K562 (cell line): ENCODE results near the gene ADGRA1. TPM values are rescaled to one million over a fixed set of nuclear protein-coding genes. Genes with fewer than 3 reads are reported as not detected.

Experiments used
- ATAC-seq: fragments of 200-7000 bp; cut with Tn5 transposase; 3 replicates; pipeline ENCODE4 v1.9.1; 2020; ENCODE audit warnings: moderate library complexity
- BruUV-seq: library from RNA; stranded (reverse); fragments of 400-500 nt; replicated peaks from 2 replicates; lab custom pipeline; 2021; lab: Mats Ljungman, UMichigan
- CTCF ChIA-PET: fragments of 300-600 bp; formaldehyde crosslinking; extraction: SDS; loops from one replicate; lab custom pipeline; 2021; ENCODE audit warnings: low intra/inter-chr PET ratio; lab: Yijun Ruan, JAX
- POLR2A ChIA-PET: fragments of 300-600, 350-650 bp; sonication (Branson Sonifier 250); formaldehyde crosslinking; extraction: SDS; loops from one replicate; lab custom pipeline; 2021; ENCODE audit warnings: antibody characterized with exemption, inconsistent platforms; lab: Yijun Ruan, JAX
- DNase-seq, 4 experiments: peaks; one replicate each; pipeline versions ENCODE4 v3.0.0 to v3.0.0-alpha.2; 2011 to 2018; ENCODE audit warnings: low spot score in 3 of 4, mixed read lengths in 3 of 4; ENCODE audit errors: extremely low read depth in 1 of 4
- FAIRE-seq: peaks from 2 replicates; lab custom pipeline; 2011; peaks lifted over from hg19 to GRCh38; lab: Jason Lieb, UNC
- H2AFZ ChIP-seq: 2 replicates; pipeline ENCODE4 v1.6.0; 2011; ENCODE audit warnings: low read depth, low read length, control low read depth, inconsistent platforms
- H3K27ac ChIP-seq: fragments of 200-600 bp; 3 replicates; pipeline ENCODE4 v1.8.0; 2011; ENCODE audit warnings: low read depth, mild to moderate bottlenecking, control low read depth, inconsistent platforms, low read length, moderate library complexity, mixed read lengths; ENCODE audit errors: extremely low read depth
- H3K27me3 ChIP-seq, 2 experiments: fragments of 300-600 bp in 1 of 2; 2 replicates in 1 of 2; 3 replicates in 1 of 2; pipeline versions ENCODE4 v1.6.0 to v1.8.0; 2011; ENCODE audit warnings: inconsistent platforms in 2 of 2, low read length in 2 of 2, mild to moderate bottlenecking in 1 of 2, mixed read lengths in 1 of 2, moderate library complexity in 1 of 2; ENCODE audit not compliant: control insufficient read depth in 2 of 2, insufficient read depth in 2 of 2
- H3K36me3 ChIP-seq: fragments of 300-600 bp; 3 replicates; pipeline ENCODE4 v1.8.0; 2011; ENCODE audit warnings: mild to moderate bottlenecking, low read length, inconsistent platforms; ENCODE audit not compliant: control insufficient read depth, insufficient read depth
- H3K4me1 ChIP-seq, 2 experiments: fragments of 200-600 bp in 1 of 2; replicated peaks in 1 of 2; 2 replicates in 1 of 2; 3 replicates in 1 of 2; pipeline versions ENCODE4 v1.5.1 to v1.8.0; 2011; ENCODE audit warnings: inconsistent platforms in 2 of 2, low read length in 2 of 2, mild to moderate bottlenecking in 1 of 2, mixed read lengths in 1 of 2, moderate library complexity in 1 of 2; ENCODE audit not compliant: control insufficient read depth in 2 of 2, insufficient read depth in 2 of 2
- H3K4me2 ChIP-seq: 2 replicates; pipeline ENCODE4 v1.6.1; 2011; ENCODE audit warnings: low read length, control low read depth, inconsistent platforms, mixed read lengths; ENCODE audit not compliant: insufficient read depth
- H3K4me3 ChIP-seq: fragments of 200-600 bp; sonication (generic), shearing (Covaris generic); 2 replicates; pipeline ENCODE4 v1.5.1; 2016; ENCODE audit warnings: control low read depth, inconsistent platforms
- H3K79me2 ChIP-seq: fragments of 200-600 bp; 3 replicates; pipeline ENCODE4 v1.8.0; 2011; ENCODE audit warnings: low read length, inconsistent platforms; ENCODE audit not compliant: control insufficient read depth, insufficient read depth
- H3K9ac ChIP-seq, 2 experiments: 2 replicates each; pipeline versions ENCODE4 v1.6.0 to v1.6.1; 2011; ENCODE audit warnings: low read depth in 2 of 2, low read length in 2 of 2, control low read depth in 1 of 2, inconsistent platforms in 1 of 2, mild to moderate bottlenecking in 1 of 2, mixed read lengths in 1 of 2; ENCODE audit not compliant: insufficient read depth in 1 of 2
- H3K9me1 ChIP-seq: one replicate; pipeline ENCODE4 v1.6.0; 2011; ENCODE audit warnings: inconsistent platforms, mild to moderate bottlenecking, low read length, moderate library complexity; ENCODE audit not compliant: control insufficient read depth, insufficient read depth
- H3K9me3 ChIP-seq: replicated peaks from 2 replicates; pipeline ENCODE4 v1.5.1; 2011; ENCODE audit warnings: low read depth, low read length, inconsistent platforms; ENCODE audit not compliant: control insufficient read depth, insufficient read depth
- H4K20me1 ChIP-seq: replicated peaks from 2 replicates; pipeline ENCODE4 v1.6.1; 2011; ENCODE audit warnings: low read length, inconsistent platforms, mixed read lengths; ENCODE audit not compliant: control insufficient read depth, insufficient read depth
- ADNP ChIP-seq: fragments of 200-800 bp; sonication (Bioruptor generic); IDR thresholded peaks from 2 replicates; pipeline ENCODE4 v1.6.1; 2016; ENCODE audit warnings: missing genetic modification characterization, missing compliant biosample characterization
- CTCF ChIP-seq, 3 experiments: IDR thresholded peaks in 2 of 3; conservative IDR thresholded peaks in 1 of 3; 2 replicates each; pipeline ENCODE4 v1.5.1; 2011 to 2012; ENCODE audit warnings: low read length in 3 of 3, mild to moderate bottlenecking in 3 of 3, control low read depth in 2 of 3, improper control_type of control experiment in 1 of 3, inconsistent platforms in 1 of 3, low read depth in 1 of 3, mixed read lengths in 1 of 3, moderate library complexity in 1 of 3; ENCODE audit not compliant: insufficient read depth in 2 of 3
- FOXA1 ChIP-seq: fragments of 450-650 bp; IDR thresholded peaks from 2 replicates; pipeline ENCODE4 v1.6.1; 2016; ENCODE audit warnings: mild to moderate bottlenecking, borderline replicate concordance
- HDGF ChIP-seq: fragments of 450-650 bp; IDR thresholded peaks from 2 replicates; pipeline ENCODE4 v1.6.1; 2016
- MTA3 ChIP-seq: fragments of 450-650 bp; formaldehyde crosslinking; IDR thresholded peaks from 2 replicates; pipeline ENCODE4 v1.6.1; 2017; ENCODE audit warnings: mild to moderate bottlenecking, borderline replicate concordance
- NR3C1 ChIP-seq: sonication (generic); formaldehyde crosslinking; IDR thresholded peaks from 2 replicates; pipeline ENCODE4 v1.8.1; 2022; ENCODE audit warnings: missing genetic modification reagents
- POLR2A ChIP-seq: fragments of 450-650 bp; conservative IDR thresholded peaks from 2 replicates; pipeline ENCODE4 v1.6.1; 2016
- RFX1 ChIP-seq: fragments of 450-650 bp; IDR thresholded peaks from 2 replicates; pipeline ENCODE4 v1.6.1; 2016; ENCODE audit warnings: mild to moderate bottlenecking, moderate library complexity
- RHOXF2B ChIP-seq: fragments of 250-450 bp; sonication (Bioruptor Pico); conservative IDR thresholded peaks from 2 replicates; pipeline ENCODE4 v1.5.1; 2021
- SIX5 ChIP-seq, 2 experiments: IDR thresholded peaks; 2 replicates each; pipeline ENCODE4 v1.6.1; 2011; ENCODE audit warnings: low read length in 2 of 2, borderline replicate concordance in 1 of 2, low read depth in 1 of 2, mild to moderate bottlenecking in 1 of 2, moderate library complexity in 1 of 2; ENCODE audit not compliant: insufficient read depth in 1 of 2
- TGIF2 ChIP-seq: sonication (generic); formaldehyde crosslinking; IDR thresholded peaks from 2 replicates; pipeline ENCODE4 v1.8.1; 2022; ENCODE audit warnings: mild to moderate bottlenecking, missing genetic modification reagents, moderate library complexity
- YY1 ChIP-seq, 3 experiments: IDR thresholded peaks; 2 replicates each; pipeline ENCODE4 v1.6.1; 2011; ENCODE audit warnings: low read length in 2 of 3, mild to moderate bottlenecking in 2 of 3, moderate library complexity in 2 of 3, borderline replicate concordance in 1 of 3, control low read depth in 1 of 3, low read depth in 1 of 3; ENCODE audit not compliant: insufficient read depth in 3 of 3, insufficient replicate concordance in 2 of 3, control insufficient read depth in 1 of 3, insufficient read length in 1 of 3; ENCODE audit errors: extremely low read depth in 1 of 3
- ZBTB43 ChIP-seq: sonication (generic); formaldehyde crosslinking; IDR thresholded peaks from 2 replicates; pipeline ENCODE4 v1.8.0; 2023; ENCODE audit warnings: mild to moderate bottlenecking, missing genetic modification reagents
- ZBTB7A ChIP-seq: IDR thresholded peaks from 2 replicates; pipeline ENCODE4 v1.6.1; 2011; ENCODE audit warnings: low read depth, mild to moderate bottlenecking, low read length, moderate library complexity, borderline replicate concordance; ENCODE audit not compliant: control insufficient read depth
- ZNF239 ChIP-seq: fragments of 250-450 bp; sonication (Bioruptor Pico); IDR thresholded peaks from 2 replicates; pipeline ENCODE4 v1.4.0; 2020; ENCODE audit warnings: mild to moderate bottlenecking
- ZNF639 ChIP-seq, 2 experiments: fragments of 200-800 bp in 1 of 2; sonication (Bioruptor generic) in 1 of 2; sonication (generic) in 1 of 2; formaldehyde crosslinking in 1 of 2; IDR thresholded peaks in 1 of 2; conservative IDR thresholded peaks in 1 of 2; 2 replicates each; pipeline versions ENCODE4 v1.5.0 to v1.6.1; 2016 to 2020; ENCODE audit warnings: missing compliant biosample characterization in 1 of 2, missing genetic modification characterization in 1 of 2, missing genetic modification reagents in 1 of 2
- WGBS: fragments of 100-300 bp; shearing (Covaris generic); methylation state at CpG from one replicate; pipeline ENCODE4 v1.1.6; 2016; ENCODE audit warnings: low coverage, mixed read lengths; ENCODE audit not compliant: insufficient coverage; ENCODE audit errors: missing lambda C conversion rate; 5-methylcytosine and 5-hydroxymethylcytosine counted together
- in situ Hi-C: fragments of 300-500 bp; cut with MboI; formaldehyde crosslinking; loops from 4 replicates; pipeline ENCODE4 v1.15.0; 2018; ENCODE audit warnings: inconsistent platforms, mixed read lengths
- intact Hi-C: fragments of 100-400 bp; cut with micrococcal nuclease; formaldehyde crosslinking; loops from 2 replicates; pipeline ENCODE4 v1.14.2; 2022
- polyA plus RNA-seq, 8 experiments: library from polyadenylated mRNA; depleted of rRNA in 4 of 8; stranded (reverse) in 5 of 8; unstranded in 3 of 8; fragments of >200 nt; fragmentation: Nextera tagmentation in 2 of 8; fragmentation: Illumina TruSeq in 1 of 8; extraction: Ambion mirVana in 2 of 8; extraction: Trizol in 1 of 8; gene quantifications; 2 replicates each; pipeline versions ENCODE4 v1.2.1 to v1.2.3, GENCODE V29; 2011 to 2014; ENCODE audit warnings: inconsistent platforms in 1 of 8, missing spikeins in 1 of 8
- total RNA-seq, 7 experiments: library from RNA; depleted of rRNA in 6 of 7; stranded (reverse); fragments of >200 nt in 6 of 7; fragmentation: Illumina TruSeq in 2 of 7; extraction: Trizol in 2 of 7; gene quantifications; 2 replicates each; pipeline versions ENCODE4 v1.2.1 to v1.2.3, GENCODE V29; 2011 to 2021; ENCODE audit warnings: low replicate concordance in 1 of 7

ADGRA1 gene
- total and polyA plus RNA-seq, 9 of the 15 experiments (the other 6 are each of a cell fraction or from before 2014, with no cell fraction given) = not detected

GRCh38 chr10:133135116-133135465 is 47.4 kb downstream of the ADGRA1 start:
- H3K27ac ChIP-seq = no peak overlapping the region
- no peaks in the 10 kb centered on the region for H4K20me1 ChIP-seq
- BruUV-seq = no TSS peak
- H3K79me2 ChIP-seq = no peaks in the 10 kb centered on the region
- no peaks in the 10 kb centered on the region for H3K9me1 ChIP-seq
- H3K4me3 ChIP-seq = no peak overlapping the region
- H3K9ac ChIP-seq = no peak overlapping the region
- H3K36me3 ChIP-seq = no peaks in the 10 kb centered on the region
- peaks cover 0 to 5% of the 10 kb centered on the region in 2 experiments; a peak in 2 of 5 replicates for H3K4me1 ChIP-seq
- CTCF ChIA-PET = no interaction called here
- H3K27me3 ChIP-seq = peaks cover 0 to 26% of the 10 kb centered on the region in 2 experiments; a peak in 3 of 5 replicates
- in situ Hi-C loops (no loop called here), intact Hi-C loops (no loop called here)
- no peak overlapping the region for H3K4me2 ChIP-seq
- no peak overlapping the region for H2AFZ ChIP-seq
- no peak for FAIRE-seq
- H3K9me3 ChIP-seq = no peaks in the 10 kb centered on the region
- WGBS = 0% methylated on average over 8 of the region's 8 CpGs
- no peak for DNase-seq
- no peak; the same call in 2 of the 3 replicates for ATAC-seq
- POLR2A ChIA-PET = interaction anchor here (0.9 kb wide), 1 partner anchor 8 kb away, joined by 3 read pairs; no protein-coding TSS in a partner anchor
- no peak for TF ChIP-seq ADNP
- TF ChIP-seq RFX1 = no peak
- TF ChIP-seq SIX5 (IDR thresholded peaks at IDR 0.05; ENCODE audit: borderline replicate concordance in 1 of 2, insufficient read depth in 1 of 2, low read depth in 1 of 2, low read length in 2 of 2) = no peak
- no peak for TF ChIP-seq CTCF (IDR thresholded peaks at IDR 0.05 in 2 of 3, conservative IDR thresholded peaks at IDR 0.05 in 1 of 3; ENCODE audit: insufficient read depth in 2 of 3, low read depth in 1 of 3, low read length in 3 of 3)
- TF ChIP-seq RHOXF2B (CRISPR knock-in tag) = no peak
- no peak for TF ChIP-seq TGIF2 (CRISPR knock-in tag)
- no peak for TF ChIP-seq ZNF239 (CRISPR knock-in tag)
- TF ChIP-seq POLR2A = no peak
- no peak for TF ChIP-seq MTA3
- no peak for TF ChIP-seq NR3C1 (CRISPR knock-in tag)
- no peak for TF ChIP-seq ZBTB7A
- no peak for TF ChIP-seq HDGF
- no peak for TF ChIP-seq YY1 (IDR thresholded peaks at IDR 0.05; ENCODE audit: borderline replicate concordance in 1 of 3, control insufficient read depth in 1 of 3, extremely low read depth in 1 of 3, insufficient read depth in 3 of 3, insufficient read length in 1 of 3, insufficient replicate concordance in 2 of 3, low read depth in 1 of 3, low read length in 2 of 3)
- TF ChIP-seq ZNF639 (CRISPR knock-in tag; conservative IDR thresholded peaks at IDR 0.05 in 1 of 2, IDR thresholded peaks at IDR 0.05 in 1 of 2) = no peak
- TF ChIP-seq ZBTB43 (CRISPR knock-in tag) = no peak
- TF ChIP-seq FOXA1 = no peak
